Spleen (tissue), 11 donors: ENCODE measurements around the gene F11R. TPM values are rescaled to one million over a fixed set of nuclear protein-coding genes. Genes with fewer than 3 reads are reported as not detected.

ENCODE experiments used
- DNase-seq: peaks from one replicate; pipeline ENCODE4 v3.0.0-alpha.2; 2020
- H3K27ac ChIP-seq, 8 donors: fragments of 200-600 bp; sonication (generic) in 7 of 8; 1 replicate in 4 of 8; 2 replicates in 4 of 8; pipeline versions ENCODE4 v1.5.0 to v1.8.0; 2016 to 2021; ENCODE audit warnings: inconsistent platforms in 4 of 8, mild to moderate bottlenecking in 4 of 8, moderate library complexity in 1 of 8
- H3K27me3 ChIP-seq, 7 donors: fragments of 200-600 bp; sonication (generic) in 6 of 7; replicated peaks in 1 of 7; 1 replicate in 4 of 7; 2 replicates in 3 of 7; pipeline versions ENCODE4 v1.5.0 to v1.8.0; 2016 to 2021; ENCODE audit warnings: inconsistent platforms in 3 of 7, mild to moderate bottlenecking in 1 of 7
- H3K36me3 ChIP-seq, 6 donors: fragments of 200-600 bp; sonication (generic) in 5 of 6; 1 replicate in 4 of 6; 2 replicates in 2 of 6; pipeline versions ENCODE4 v1.5.0 to v1.8.0; 2016 to 2021; ENCODE audit warnings: inconsistent platforms in 2 of 6
- H3K4me1 ChIP-seq, 6 donors: fragments of 200-600 bp; sonication (generic) in 5 of 6; 1 replicate in 3 of 6; 2 replicates in 3 of 6; pipeline versions ENCODE4 v1.5.0 to v1.8.0; 2016 to 2021; ENCODE audit warnings: inconsistent platforms in 3 of 6
- H3K4me3 ChIP-seq, 8 donors: fragments of 200-600 bp; sonication (generic) in 7 of 8; 1 replicate in 4 of 8; 2 replicates in 4 of 8; pipeline versions ENCODE4 v1.5.0 to v1.8.0; 2016 to 2021; ENCODE audit warnings: inconsistent platforms in 4 of 8, mild to moderate bottlenecking in 4 of 8, moderate library complexity in 2 of 8
- H3K9me3 ChIP-seq, 8 donors: fragments of 200-600 bp; sonication (generic) in 7 of 8; 1 replicate in 4 of 8; 2 replicates in 4 of 8; pipeline versions ENCODE4 v1.5.0 to v1.8.0; 2016 to 2021; ENCODE audit warnings: inconsistent platforms in 4 of 8
- POLR2A ChIP-seq, 3 donors: fragments of 450-650 bp; IDR thresholded peaks; one replicate each; pipeline ENCODE4 v1.5.1; 2017; ENCODE audit warnings: antibody characterized with exemption in 3 of 3, mild to moderate bottlenecking in 1 of 3
- POLR2AphosphoS5 ChIP-seq, 3 donors: sonication (generic); formaldehyde crosslinking; IDR thresholded peaks; one replicate each; pipeline ENCODE4 v1.5.1; 2017; ENCODE audit warnings: antibody characterized with exemption in 3 of 3
- WGBS, 5 donors: extraction: QIAGEN DNeasy Blood & Tissue Kit in 3 of 5; methylation state at CpG; one replicate each; pipeline versions ENCODE4 v1.1.5 to v1.1.7; 2013 to 2018; 5-methylcytosine and 5-hydroxymethylcytosine counted together
- intact Hi-C: fragments of 100-400 bp; cut with DNase I; formaldehyde crosslinking; loops from one replicate; pipeline ENCODE4 v1.15.0; 2023; ENCODE audit warnings: low total_unique reads
- polyA plus RNA-seq, 3 donors: library from polyadenylated mRNA; stranded (reverse); fragments of 200-250 nt; gene quantifications; one replicate each; pipeline ENCODE4 v1.2.1, GENCODE V29; 2013
- total RNA-seq, 7 donors: library from RNA; depleted of rRNA in 3 of 7; stranded (reverse); fragments of >200 nt in 3 of 7; fragmentation: NEBNext Ultra II Directional in 4 of 7; extraction: Animal tissue kit (Norgen Biotek cat#: 25700) in 4 of 7; gene quantifications; one replicate each; pipeline versions ENCODE4 v1.1.0 to v1.2.1, GENCODE V29; 2016 to 2021
- TF ChIP-seq, protein P1 (sequence below), 11 experiments: fragments of 200-600 bp in 7 of 11; fragments of 450-650 bp in 4 of 11; sonication (generic) in 4 of 11; IDR thresholded peaks in 8 of 11; conservative IDR thresholded peaks in 3 of 11; 1 replicate in 7 of 11; 2 replicates in 4 of 11; pipeline versions ENCODE4 v1.4.0 to v1.8.0; 2016 to 2021; ENCODE audit warnings: antibody characterized with exemption in 11 of 11, inconsistent platforms in 4 of 11, mild to moderate bottlenecking in 1 of 11
- donor health status: healthy with polysubstance abuse.
- donor health status: DM: no; HTN: no; CAD: no; lungs with moderate emphysema.
- donor health status: DM: no; HTN: no; CAD: no.
- donor health status: Bipolar disorder and iron deficiency.
- donor health status: healthy.
- donor health status: DM: no; HTN: no; CAD: no.
- donor health status: DM: yes; HTN: yes; CAD: no.

Gene F11R
- total and polyA plus RNA-seq, 10 donors = 6.4 to 77.2 (median 50.8) TPM

DNA sequence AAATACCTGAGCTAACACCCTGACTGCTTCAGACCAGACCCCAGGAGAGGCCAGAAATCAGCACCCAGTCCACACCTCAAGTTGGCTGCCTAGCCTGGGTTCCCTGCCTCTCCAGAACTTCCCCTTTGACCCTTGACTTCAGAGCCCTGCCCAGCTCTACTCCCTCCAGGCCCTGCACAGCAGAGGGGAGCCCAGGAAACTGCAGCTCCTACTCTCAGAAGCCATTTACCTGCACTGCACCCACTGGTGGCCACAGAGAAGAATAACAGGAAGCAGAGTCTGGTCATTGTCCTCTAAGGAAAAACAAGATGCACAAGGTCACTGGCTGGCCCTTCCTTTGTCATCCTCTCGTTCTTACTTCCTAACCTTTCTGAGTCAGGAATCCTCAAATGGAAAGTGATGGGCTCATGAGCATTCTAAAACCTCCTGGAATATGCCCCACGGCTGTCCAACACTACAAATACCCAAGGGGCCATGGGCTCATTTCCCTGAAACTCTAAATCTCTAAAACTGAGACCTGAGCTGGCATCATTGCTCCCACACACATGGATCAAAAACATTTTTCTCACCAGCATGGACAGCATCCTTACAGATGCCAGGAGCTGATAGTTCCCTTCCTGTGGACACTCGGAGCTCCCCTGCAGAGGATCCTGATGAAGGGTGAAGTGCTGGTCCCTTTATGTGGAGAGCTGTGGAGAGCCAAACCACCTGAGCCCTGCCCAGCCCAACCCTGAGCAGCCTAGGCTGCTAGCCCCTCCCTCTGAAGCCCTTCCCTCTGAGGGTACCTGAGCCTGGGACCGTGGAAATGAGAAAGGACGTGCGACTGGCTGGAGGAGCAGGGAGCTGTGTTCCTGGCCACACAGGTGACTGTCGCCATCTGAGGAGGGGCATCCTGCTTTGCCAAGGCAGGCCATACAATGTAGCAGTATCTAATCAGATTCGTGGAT, 66.5 kb downstream of the F11R start, which contains the start of gene ITLN2:
ITLN2 (minus strand) TSS at position 652 of the 947 bp plus-strand sequence; CDS start at position 584, 68 bp downstream.
- Histone ChIP-seq H3K27me3 (no peaks in the 10 kb centered on the region), H3K4me3 (no peak within 1 kb of the TSS), H3K4me1 (peaks cover 0 to 21% (median 11%) of the 10 kb centered on the region in 6 donors), H3K27ac (no peak within 1 kb of the TSS), H3K36me3 (no peaks in the 10 kb centered on the region), H3K9me3 (no peaks in the 10 kb centered on the region)
- WGBS, 5 donors = 79 to 84% (median 81%) methylated on average over 8 of the region's 8 CpGs
- intact Hi-C loops = loop anchor here (5.0 to 10.0 kb wide), 2 partner anchors 122 to 230 kb away; no protein-coding TSS in a partner anchor
- TF ChIP-seq POLR2A (IDR thresholded peaks at IDR 0.05) = no peak
- TF ChIP-seq, protein P1, sequence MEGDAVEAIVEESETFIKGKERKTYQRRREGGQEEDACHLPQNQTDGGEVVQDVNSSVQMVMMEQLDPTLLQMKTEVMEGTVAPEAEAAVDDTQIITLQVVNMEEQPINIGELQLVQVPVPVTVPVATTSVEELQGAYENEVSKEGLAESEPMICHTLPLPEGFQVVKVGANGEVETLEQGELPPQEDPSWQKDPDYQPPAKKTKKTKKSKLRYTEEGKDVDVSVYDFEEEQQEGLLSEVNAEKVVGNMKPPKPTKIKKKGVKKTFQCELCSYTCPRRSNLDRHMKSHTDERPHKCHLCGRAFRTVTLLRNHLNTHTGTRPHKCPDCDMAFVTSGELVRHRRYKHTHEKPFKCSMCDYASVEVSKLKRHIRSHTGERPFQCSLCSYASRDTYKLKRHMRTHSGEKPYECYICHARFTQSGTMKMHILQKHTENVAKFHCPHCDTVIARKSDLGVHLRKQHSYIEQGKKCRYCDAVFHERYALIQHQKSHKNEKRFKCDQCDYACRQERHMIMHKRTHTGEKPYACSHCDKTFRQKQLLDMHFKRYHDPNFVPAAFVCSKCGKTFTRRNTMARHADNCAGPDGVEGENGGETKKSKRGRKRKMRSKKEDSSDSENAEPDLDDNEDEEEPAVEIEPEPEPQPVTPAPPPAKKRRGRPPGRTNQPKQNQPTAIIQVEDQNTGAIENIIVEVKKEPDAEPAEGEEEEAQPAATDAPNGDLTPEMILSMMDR (IDR thresholded peaks at IDR 0.05 in 8 of 11, conservative IDR thresholded peaks at IDR 0.05 in 3 of 11) = peak; percentile 28 to 69 (median 54)
- DNase-seq = no peak

DNA sequence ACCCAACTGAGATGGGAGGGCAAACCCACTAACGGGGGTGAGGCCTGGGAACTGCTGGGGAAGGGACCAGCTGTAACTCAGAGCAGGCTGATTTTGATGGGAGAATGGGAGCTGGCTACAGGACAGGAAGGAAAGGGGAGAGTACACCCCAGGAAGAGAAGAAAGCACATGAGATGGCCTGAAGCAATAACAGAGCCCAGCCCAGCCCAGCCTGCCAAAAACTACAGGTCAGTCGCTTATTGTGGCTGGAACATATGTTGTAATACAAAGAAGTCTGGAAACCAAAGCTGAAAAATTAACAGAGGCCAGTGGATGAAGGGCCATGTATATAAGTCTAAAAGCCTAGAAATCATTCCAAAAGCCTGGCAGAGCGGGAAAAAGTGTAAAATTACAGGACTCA, 67.9 kb downstream of the F11R start:
- no peaks in the 10 kb centered on the region for H3K27me3 ChIP-seq
- H3K27ac ChIP-seq = no peak overlapping the region
- 73 to 90% (median 82%) methylated on average over 3 of the region's 3 CpGs for whole genome bisulfite sequencing, 5 donors
- H3K4me3 ChIP-seq = no peak overlapping the region
- H3K36me3 ChIP-seq = no peaks in the 10 kb centered on the region
- no peak for DNase-seq
- H3K4me1 ChIP-seq = peaks cover 0 to 24% (median 14%) of the 10 kb centered on the region in 6 donors
- no peaks in the 10 kb centered on the region for H3K9me3 ChIP-seq
- TF ChIP-seq, protein P1 (IDR thresholded peaks at IDR 0.05 in 8 of 11, conservative IDR thresholded peaks at IDR 0.05 in 3 of 11) = no peak
- TF ChIP-seq POLR2A (IDR thresholded peaks at IDR 0.05) (no peak), POLR2AphosphoS5 (IDR thresholded peaks at IDR 0.05) (no peak)
- intact Hi-C loops = loop anchor here (5.0 to 10.0 kb wide), 2 partner anchors 121 to 228 kb away; no protein-coding TSS in a partner anchor

DNA sequence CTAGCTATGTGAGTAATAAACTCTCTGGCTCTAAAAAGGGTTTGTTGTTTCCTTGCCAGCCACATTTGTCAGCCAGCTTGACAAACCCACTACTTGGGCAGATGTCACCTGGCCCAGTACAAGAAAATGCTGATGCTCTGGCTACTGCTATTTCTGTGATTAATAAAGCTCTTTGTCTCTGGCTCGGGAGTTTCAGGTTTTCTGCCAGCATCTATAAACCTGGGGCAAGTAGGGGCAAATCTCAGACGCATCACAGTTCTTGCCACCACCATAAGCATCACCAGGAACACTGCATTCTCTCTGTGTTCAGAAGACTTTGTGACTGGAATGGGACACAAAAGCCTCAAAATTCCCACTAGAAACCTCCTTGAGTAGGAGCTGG, 68.8 kb downstream of the F11R start:
- TF ChIP-seq POLR2A (IDR thresholded peaks at IDR 0.05) (no peak), POLR2AphosphoS5 (IDR thresholded peaks at IDR 0.05) (no peak)
- WGBS, 5 donors = 80 to 100% (median 94%) methylated on average over 2 of the region's 2 CpGs
- DNase-seq = no peak
- no peaks in the 10 kb centered on the region for H3K9me3 ChIP-seq
- peaks cover 0 to 24% (median 14%) of the 10 kb centered on the region in 6 donors for H3K4me1 ChIP-seq
- no peak overlapping the region for H3K27ac ChIP-seq
- H3K27me3 ChIP-seq = peaks cover 0 to 2% (median 0%) of the 10 kb centered on the region in 7 donors
- H3K4me3 ChIP-seq = no peak overlapping the region
- H3K36me3 ChIP-seq = no peaks in the 10 kb centered on the region
- intact Hi-C loops = loop anchor here (5.0 to 10.0 kb wide), 2 partner anchors 120 to 227 kb away; no protein-coding TSS in a partner anchor

DNA sequence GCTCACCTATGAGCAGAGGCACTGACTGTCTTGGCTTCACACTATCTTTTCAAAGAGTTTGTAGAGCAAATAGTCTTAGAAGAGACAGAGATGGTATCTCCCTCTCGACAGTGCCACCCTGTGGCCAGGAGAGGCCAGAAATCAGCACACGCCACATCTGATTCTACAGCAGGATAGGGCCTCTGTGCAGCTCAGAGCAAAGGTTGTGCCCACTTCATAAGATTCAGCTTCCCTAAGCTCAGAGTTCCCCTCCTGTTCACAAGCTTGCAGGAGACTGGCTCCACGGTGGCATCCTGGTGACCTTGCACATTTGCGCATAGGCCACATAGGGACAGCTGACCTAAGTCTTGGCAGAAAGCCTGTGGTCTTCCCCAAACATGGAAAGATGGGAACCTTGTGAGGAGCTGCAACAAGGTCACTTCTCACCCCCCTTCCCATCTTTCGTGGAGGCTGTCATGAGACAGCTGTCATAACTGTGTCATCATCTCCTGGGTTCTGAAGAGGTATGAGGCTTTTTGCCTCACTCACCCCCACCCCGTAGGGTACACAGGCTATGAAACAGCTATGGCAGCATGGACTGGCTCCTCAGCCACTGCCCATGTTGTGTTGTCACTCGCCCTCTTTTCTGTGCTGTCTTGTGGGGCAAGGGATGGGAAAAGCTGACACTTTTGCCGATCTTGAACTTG, 69.4 kb downstream of the F11R start:
- TF ChIP-seq POLR2AphosphoS5 (IDR thresholded peaks at IDR 0.05) = no peak
- TF ChIP-seq, protein P1 (IDR thresholded peaks at IDR 0.05 in 8 of 11, conservative IDR thresholded peaks at IDR 0.05 in 3 of 11) = peak; percentile 49 to 90 (median 76)
- H3K4me1 ChIP-seq = peaks cover 0 to 24% (median 14%) of the 10 kb centered on the region in 6 donors
- no peak overlapping the region for H3K27ac ChIP-seq
- H3K36me3 ChIP-seq = no peaks in the 10 kb centered on the region
- DNase-seq = peak; percentile 87
- no peak overlapping the region for H3K4me3 ChIP-seq
- intact Hi-C loops = loop anchor here (5.0 to 10.0 kb wide), 2 partner anchors 119 to 227 kb away; no protein-coding TSS in a partner anchor
- no peaks in the 10 kb centered on the region for H3K9me3 ChIP-seq
- peaks cover 0 to 6% (median 0%) of the 10 kb centered on the region in 7 donors for H3K27me3 ChIP-seq
- WGBS, 5 donors = 45 to 55% (median 49%) methylated on average over 8 of the region's 8 CpGs
